Measurements from ENCODE around the gene DENND5A.
"Not testable (repeated sequence)": the region's sequence is repeated elsewhere in the genome, so short reads cannot be mapped to it uniquely, and the experiment has no call there.

DENND5A gene

GRCh38 chr11:9264316-9265210, 587 bp downstream of the DENND5A start:
- no peak for DNase-seq

GRCh38 chr11:9263840-9264315, 1.3 kb downstream of the DENND5A start:
- DNase-seq = no peak

- not testable (repeated sequence) for DNase-seq
These were observed 4.4 kb downstream of the DENND5A start for GRCh38 chr11:9260838-9261146.

- DNase-seq = no peak
These were observed 4.9 kb downstream of the DENND5A start for GRCh38 chr11:9259981-9260837.

- DNase-seq = not testable (repeated sequence)
These were observed 6.9 kb downstream of the DENND5A start for GRCh38 chr11:9258279-9258678.

GRCh38 chr11:9254416-9254815, 10.7 kb downstream of the DENND5A start:
- no peak for DNase-seq

GRCh38 chr11:9253086-9253485, 12.1 kb downstream of the DENND5A start:
- DNase-seq = no peak

- no peak for DNase-seq
These were observed 13.8 kb downstream of the DENND5A start for GRCh38 chr11:9251311-9251710.

- no peak for DNase-seq
These were observed 15.0 kb downstream of the DENND5A start for GRCh38 chr11:9250139-9250582.

- DNase-seq = no peak
These were observed 15.9 kb downstream of the DENND5A start for GRCh38 chr11:9249252-9249651.

- no peak for DNase-seq
These were observed 17.3 kb downstream of the DENND5A start for GRCh38 chr11:9247863-9248262.

- not testable (repeated sequence) for DNase-seq
These were observed 28.9 kb downstream of the DENND5A start for GRCh38 chr11:9236242-9236641.

GRCh38 chr11:9232482-9232881, 32.7 kb downstream of the DENND5A start:
- DNase-seq = no peak

GRCh38 chr11:9231848-9232177, 33.3 kb downstream of the DENND5A start:
- no peak for DNase-seq

GRCh38 chr11:9230296-9230695, 34.9 kb downstream of the DENND5A start:
- no peak for DNase-seq

GRCh38 chr11:9228091-9228490, 37.1 kb downstream of the DENND5A start:
- DNase-seq = no peak

- DNase-seq = no peak
These were observed 39.3 kb downstream of the DENND5A start for GRCh38 chr11:9225748-9226298.

- no peak for DNase-seq
These were observed 42.5 kb downstream of the DENND5A start for GRCh38 chr11:9222654-9223053.

- DNase-seq = not testable (repeated sequence)
These were observed 44.3 kb downstream of the DENND5A start for GRCh38 chr11:9220853-9221252.

- DNase-seq = no peak
These were observed 45.6 kb downstream of the DENND5A start for GRCh38 chr11:9219572-9219971.

- DNase-seq = no peak
These were observed 46.0 kb downstream of the DENND5A start for GRCh38 chr11:9219115-9219514.

GRCh38 chr11:9214765-9215164, 50.4 kb downstream of the DENND5A start:
- no peak for DNase-seq

GRCh38 chr11:9211322-9211721, 53.8 kb downstream of the DENND5A start:
- no peak for DNase-seq

- DNase-seq = no peak
These were observed 54.2 kb downstream of the DENND5A start for GRCh38 chr11:9210922-9211320.
